Urinary bladder (tissue), 4 donors: Measurements from ENCODE around the gene SNTG2. TPM values are rescaled to one million over a fixed set of nuclear protein-coding genes. Genes with fewer than 3 reads are reported as not detected.

Experiments used
- DNase-seq: peaks from one replicate; pipeline ENCODE4 v3.0.0-alpha.2; 2015; ENCODE audit errors: extremely low spot score
- H3K27ac ChIP-seq: one replicate; pipeline ENCODE4 v1.5.1; 2013; ENCODE audit warnings: low read depth, mild to moderate bottlenecking, moderate library complexity
- H3K36me3 ChIP-seq: one replicate; pipeline ENCODE4 v1.6.1; 2013; ENCODE audit warnings: mild to moderate bottlenecking, moderate library complexity; ENCODE audit not compliant: insufficient read depth
- H3K4me1 ChIP-seq: one replicate; pipeline ENCODE4 v1.6.1; 2013; ENCODE audit warnings: mild to moderate bottlenecking, moderate library complexity; ENCODE audit not compliant: insufficient read depth
- H3K4me3 ChIP-seq: one replicate; pipeline ENCODE4 v1.5.1; 2013; ENCODE audit warnings: low read depth, low read length
- WGBS: extraction: QIAGEN DNeasy Blood & Tissue Kit; methylation state at CpG from one replicate; pipeline ENCODE4 v1.1.7; 2013; 5-methylcytosine and 5-hydroxymethylcytosine counted together
- polyA plus RNA-seq: library from polyadenylated mRNA; stranded (reverse); fragments of 200-250 nt; gene quantifications from one replicate; pipeline ENCODE4 v1.2.3, GENCODE V29; 2013
- total RNA-seq: library from RNA; depleted of rRNA; stranded (reverse); fragments of >200 nt; gene quantifications from one replicate; pipeline ENCODE4 v1.2.3, GENCODE V29; 2014
- donor health status: healthy with polysubstance abuse.
- donor health status: healthy.

SNTG2 gene
- total and polyA plus RNA-seq, 2 donors = 0.69 to 1.6 TPM

DNA sequence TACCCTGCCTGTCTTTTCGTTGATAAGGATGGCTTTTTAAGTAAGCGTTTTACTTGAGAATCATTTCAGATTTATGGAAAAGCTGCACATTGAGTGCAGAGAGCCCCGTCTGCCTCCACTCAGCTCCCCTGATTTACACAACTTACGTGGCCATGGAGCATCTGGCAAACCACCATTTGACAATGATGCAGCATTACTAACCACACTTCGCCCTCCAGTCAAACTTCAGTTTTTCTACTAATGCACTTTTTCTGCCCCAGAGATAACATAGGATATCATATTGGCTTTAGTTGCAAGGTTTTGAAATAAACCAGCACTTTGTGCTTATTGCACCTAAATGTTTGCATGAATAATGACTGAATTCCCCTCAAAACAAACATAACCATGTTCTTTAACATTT lies 297.5 kb downstream of the SNTG2 start:
- H3K4me1 ChIP-seq = no peaks in the 10 kb centered on the region
- DNase-seq = no peak
- WGBS = 28% methylated on average over 5 of the region's 5 CpGs
- no peak overlapping the region for H3K4me3 ChIP-seq
- H3K27ac ChIP-seq = no peak overlapping the region
- H3K36me3 ChIP-seq = no peaks in the 10 kb centered on the region

DNA sequence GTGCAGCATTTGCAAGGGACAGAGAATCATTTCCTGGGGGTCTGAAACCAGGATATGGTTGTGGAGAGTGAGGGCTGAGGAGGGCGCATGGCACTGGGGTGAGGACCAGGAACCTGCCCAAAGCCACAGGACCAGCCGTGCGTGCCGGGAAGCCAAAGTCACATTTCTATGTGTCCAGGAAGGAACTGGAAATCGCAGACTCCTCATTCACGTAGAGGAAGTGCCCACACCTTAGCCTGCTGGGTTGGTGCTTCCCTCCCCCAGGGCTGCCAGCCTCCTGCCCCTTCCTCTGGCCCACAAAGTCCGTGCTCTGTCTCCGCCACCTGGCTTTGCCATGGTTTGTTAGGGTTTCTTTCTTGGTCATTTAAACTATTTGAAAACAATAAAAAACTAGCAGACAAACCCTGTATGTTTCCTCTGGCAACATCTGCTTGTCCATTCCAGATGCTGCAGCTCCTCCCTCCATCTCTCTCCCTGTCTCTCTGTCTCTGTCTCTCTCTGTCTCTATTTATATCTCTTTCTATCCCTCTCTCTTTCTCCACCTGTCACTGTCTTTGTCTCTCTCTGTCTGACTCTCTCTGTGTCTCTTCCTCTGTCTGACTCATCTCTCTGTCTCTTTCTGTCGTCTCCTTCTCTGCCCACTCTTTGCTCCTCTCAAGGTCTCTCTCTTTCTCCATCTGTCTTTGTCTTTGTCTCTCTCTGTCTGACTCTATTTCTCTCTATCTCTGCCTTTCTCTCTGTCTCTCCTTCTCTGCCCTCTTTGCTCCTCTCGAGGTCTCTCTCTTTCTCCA lies 299.4 kb downstream of the SNTG2 start:
- H3K4me1 ChIP-seq = no peaks in the 10 kb centered on the region
- no peak overlapping the region for H3K4me3 ChIP-seq
- no peaks in the 10 kb centered on the region for H3K36me3 ChIP-seq
- WGBS = 62% methylated on average over 10 of the region's 10 CpGs
- DNase-seq = no peak
- H3K27ac ChIP-seq = no peak overlapping the region

DNA sequence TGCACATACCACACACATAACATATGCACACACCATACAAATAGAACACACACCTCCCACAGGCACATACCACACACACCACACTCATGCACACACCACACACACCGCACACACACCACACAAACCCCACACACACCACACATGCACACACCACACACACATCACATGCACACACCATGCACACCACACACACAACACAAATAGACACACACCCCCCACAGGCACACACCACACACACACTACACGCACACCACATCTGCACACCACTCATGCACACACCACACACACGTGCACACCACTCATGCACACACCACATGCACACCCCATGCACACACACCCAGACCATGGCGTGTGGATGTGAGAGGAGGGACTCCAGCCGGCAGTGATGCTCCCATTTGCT lies 300.9 kb downstream of the SNTG2 start:
- Histone ChIP-seq H3K4me3 (no peak overlapping the region), H3K36me3 (no peaks in the 10 kb centered on the region), H3K27ac (no peak overlapping the region), H3K4me1 (no peaks in the 10 kb centered on the region)
- 90% methylated on average over 5 of the region's 5 CpGs for WGBS
- no peak for DNase-seq

DNA sequence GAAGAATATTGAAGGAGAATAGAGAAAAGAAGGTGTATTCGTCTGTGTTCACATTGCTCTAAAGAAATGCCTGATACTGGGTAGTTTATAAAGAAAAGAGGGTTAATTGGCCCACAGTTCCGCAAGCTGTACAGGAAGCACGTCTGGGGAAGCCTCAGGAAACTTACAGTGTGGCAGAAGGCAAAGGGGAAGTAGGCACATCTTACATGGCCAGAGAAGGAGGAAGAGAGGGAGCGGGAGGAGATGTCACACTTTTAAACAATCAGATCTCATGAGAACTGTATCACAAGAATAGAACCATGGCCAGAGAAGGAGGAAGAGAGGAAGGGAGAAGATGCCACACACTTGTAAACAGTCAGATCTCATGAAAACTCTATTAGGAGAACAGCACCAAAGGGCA lies 303.0 kb downstream of the SNTG2 start:
- H3K4me1 ChIP-seq = no peaks in the 10 kb centered on the region
- no peak overlapping the region for H3K27ac ChIP-seq
- DNase-seq = no peak
- H3K4me3 ChIP-seq = no peak overlapping the region
- no peaks in the 10 kb centered on the region for H3K36me3 ChIP-seq
- 63% methylated on average over 4 of the region's 4 CpGs for WGBS

DNA sequence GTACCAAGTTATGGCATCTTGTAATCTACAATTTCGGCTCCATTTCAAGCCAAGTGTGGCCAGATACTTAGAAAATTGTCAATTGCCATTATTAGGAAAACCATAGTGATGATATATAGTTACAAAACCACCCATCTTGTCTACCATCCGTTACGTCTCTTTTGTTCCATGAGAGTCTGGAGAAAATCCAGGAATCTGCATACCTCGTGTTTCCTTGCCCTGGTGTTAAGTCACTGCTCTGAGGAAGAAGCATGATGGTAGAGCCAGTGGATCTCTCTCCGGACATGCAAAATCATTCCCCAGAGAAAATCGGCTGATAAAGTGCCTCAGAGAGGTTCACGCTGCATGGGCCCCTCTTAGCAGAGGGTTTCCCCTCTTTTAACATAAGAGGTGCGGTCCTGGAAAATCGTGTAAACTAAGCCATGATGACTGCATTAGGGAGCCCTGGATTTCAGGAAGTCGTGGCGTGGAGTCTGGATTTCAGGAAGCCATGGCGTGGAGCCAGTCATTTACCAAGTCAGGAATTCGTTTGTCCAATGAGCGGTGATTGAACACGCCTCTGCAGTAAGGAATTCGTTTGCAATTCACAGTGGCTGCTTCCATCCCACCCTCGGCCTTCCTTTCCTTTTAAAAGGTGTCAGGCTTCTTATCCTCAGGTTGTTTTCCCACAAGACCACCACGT lies 304.2 kb downstream of the SNTG2 start:
- no peaks in the 10 kb centered on the region for H3K36me3 ChIP-seq
- no peak overlapping the region for H3K4me3 ChIP-seq
- DNase-seq = no peak
- 69% methylated on average over 18 of the region's 18 CpGs for WGBS
- no peaks in the 10 kb centered on the region for H3K4me1 ChIP-seq
- H3K27ac ChIP-seq = no peak overlapping the region

DNA sequence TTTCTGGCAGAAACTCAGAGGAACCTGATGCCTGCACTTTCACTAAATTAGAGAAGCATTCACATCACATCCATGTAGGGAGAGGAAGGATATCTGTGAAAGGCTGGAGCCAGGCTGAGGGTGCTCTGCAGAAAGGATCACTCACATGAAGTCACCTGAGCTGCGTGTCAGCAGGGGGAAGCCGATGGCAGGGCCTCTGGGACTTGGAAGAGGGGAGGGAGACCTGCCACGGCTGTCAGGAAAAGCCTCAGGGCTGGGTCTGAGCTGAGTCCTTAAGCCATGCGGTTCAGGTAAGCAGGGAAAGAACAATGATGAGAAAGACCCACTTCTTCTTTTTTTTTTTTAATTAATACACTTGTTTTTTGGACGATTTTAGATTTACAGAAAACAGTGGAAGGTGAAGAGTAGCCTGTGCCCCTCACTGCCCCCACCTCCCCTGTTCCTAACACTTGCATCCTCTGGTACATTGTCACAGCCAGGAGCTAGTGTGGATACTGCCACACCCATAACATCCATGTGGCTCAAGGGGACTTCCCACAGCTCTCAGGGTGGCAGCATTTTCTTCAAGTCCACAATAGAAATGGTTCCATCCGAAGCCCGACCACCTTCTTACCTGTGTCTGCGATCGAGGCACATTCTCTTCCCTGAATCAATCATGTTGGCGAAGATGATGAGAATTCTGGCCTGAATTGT lies 306.1 kb downstream of the SNTG2 start:
- Histone ChIP-seq H3K4me1 (no peaks in the 10 kb centered on the region), H3K27ac (no peak overlapping the region), H3K4me3 (no peak overlapping the region), H3K36me3 (no peaks in the 10 kb centered on the region)
- 71% methylated on average over 10 of the region's 10 CpGs for WGBS
- no peak for DNase-seq

DNA sequence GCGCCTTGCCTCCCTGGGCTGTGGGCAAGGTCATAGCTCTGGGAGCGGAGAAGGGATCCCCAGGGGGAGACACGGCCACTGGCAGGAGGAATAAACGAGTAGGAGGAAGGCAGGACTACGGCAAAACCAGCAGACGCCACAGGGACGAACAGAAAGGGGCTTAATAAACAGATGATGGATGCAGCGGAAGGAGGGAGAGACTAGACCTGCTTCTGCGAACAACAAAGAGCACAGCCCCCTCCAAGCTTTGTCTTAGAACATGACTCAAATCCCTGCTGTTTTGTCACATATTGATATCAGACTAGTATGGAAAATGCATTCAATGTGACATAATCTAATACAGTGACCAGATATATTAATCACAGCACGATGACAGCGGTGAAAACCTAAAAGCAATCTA lies 306.7 kb downstream of the SNTG2 start:
- H3K36me3 ChIP-seq = no peaks in the 10 kb centered on the region
- WGBS = 72% methylated on average over 11 of the region's 11 CpGs
- no peak for DNase-seq
- H3K27ac ChIP-seq = no peak overlapping the region
- no peak overlapping the region for H3K4me3 ChIP-seq
- H3K4me1 ChIP-seq = no peaks in the 10 kb centered on the region

DNA sequence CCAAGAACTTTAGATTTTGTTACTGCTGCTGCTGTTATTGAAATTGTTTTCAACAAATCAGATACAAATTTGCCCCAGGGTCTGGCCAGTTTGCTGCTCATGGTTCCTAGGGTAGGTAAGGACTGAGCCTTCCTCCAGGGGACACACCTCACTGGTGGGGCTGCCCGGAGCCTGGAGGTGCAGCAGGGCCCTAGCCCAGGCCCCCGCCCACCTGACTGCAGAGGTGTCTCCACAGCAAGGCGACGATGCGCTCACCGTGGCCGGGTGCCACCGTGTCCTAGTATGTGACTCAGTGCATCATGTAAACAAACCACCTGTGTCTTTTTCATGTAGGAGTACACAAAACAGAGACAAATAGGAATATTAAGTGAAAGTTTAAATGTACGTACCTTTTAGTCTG lies 309.1 kb downstream of the SNTG2 start:
- no peaks in the 10 kb centered on the region for H3K4me1 ChIP-seq

DNA sequence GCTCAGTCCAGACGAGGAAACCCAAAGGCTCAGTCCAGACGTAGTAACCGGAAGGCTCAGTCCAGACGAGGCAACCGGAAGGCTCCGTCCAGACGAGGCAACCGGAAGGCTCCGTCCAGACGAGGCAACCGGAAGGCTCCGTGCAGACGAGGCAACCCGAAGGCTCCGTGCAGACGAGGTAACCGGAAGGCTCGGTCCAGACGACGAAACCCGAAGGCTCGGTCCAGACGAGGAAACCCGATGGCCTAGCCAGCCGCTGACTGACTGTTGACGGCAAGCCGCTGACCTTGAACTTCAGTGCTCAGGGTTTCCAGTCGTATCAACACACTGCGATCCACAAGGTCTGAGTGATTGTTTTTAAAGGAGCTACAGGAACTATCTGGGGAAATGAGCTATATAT lies 312.0 kb downstream of the SNTG2 start:
- DNase-seq = no peak
- WGBS = 85% methylated on average over 29 of the region's 29 CpGs
- no peaks in the 10 kb centered on the region for H3K4me1 ChIP-seq
- H3K36me3 ChIP-seq = no peaks in the 10 kb centered on the region
- H3K27ac ChIP-seq = no peak overlapping the region
- H3K4me3 ChIP-seq = no peak overlapping the region

More for the DNA sequence above, 309.1 kb downstream of the SNTG2 start:
- Histone ChIP-seq H3K27ac (no peak overlapping the region), H3K4me3 (no peak overlapping the region), H3K36me3 (no peaks in the 10 kb centered on the region)
- DNase-seq = no peak
- WGBS = 77% methylated on average over 9 of the region's 9 CpGs

DNA sequence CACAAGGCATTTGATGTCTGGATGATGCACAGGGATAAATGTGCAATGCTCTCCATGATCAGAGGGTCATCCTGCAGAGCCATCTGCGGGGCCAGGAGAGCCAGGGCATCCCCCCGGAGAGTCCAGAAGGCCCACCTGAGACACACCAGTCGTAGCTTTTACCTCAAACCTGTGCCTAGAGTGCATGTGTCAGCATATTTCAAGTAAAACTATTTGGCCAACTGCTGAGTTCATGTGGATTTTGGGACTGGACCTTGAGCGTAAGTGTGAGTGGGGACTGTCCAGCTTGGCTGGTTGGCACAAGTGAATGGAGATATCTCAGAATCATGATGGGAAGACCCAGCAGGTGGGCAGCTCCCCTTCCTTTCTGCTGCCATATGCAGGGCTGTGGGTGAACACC lies 314.8 kb downstream of the SNTG2 start:
- 84% methylated on average over 4 of the region's 4 CpGs for WGBS
- Histone ChIP-seq H3K36me3 (no peaks in the 10 kb centered on the region), H3K27ac (no peak overlapping the region), H3K4me3 (no peak overlapping the region), H3K4me1 (no peaks in the 10 kb centered on the region)
- DNase-seq = no peak

DNA sequence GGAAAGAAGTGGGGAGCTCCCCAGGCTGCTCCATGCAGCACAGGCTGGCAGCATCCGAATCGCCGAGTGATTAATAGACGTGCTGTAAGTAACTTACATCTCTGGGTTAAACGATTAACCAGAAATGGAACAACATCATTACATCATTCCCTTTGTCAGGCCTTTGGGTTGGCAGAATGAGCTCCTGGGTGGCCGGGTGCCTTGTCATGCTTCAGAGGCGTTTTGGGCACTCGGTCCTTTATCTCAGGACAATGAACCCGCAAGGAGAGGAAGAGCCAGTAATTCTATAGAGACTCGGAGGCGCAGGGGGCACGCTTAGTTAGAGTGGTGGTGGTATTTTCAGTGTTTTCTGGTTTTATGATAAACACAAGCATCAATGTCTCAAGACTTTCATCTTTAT lies 315.7 kb downstream of the SNTG2 start:
- no peaks in the 10 kb centered on the region for H3K4me1 ChIP-seq
- WGBS = 76% methylated on average over 12 of the region's 12 CpGs
- no peaks in the 10 kb centered on the region for H3K36me3 ChIP-seq
- no peak for DNase-seq
- H3K4me3 ChIP-seq = no peak overlapping the region
- no peak overlapping the region for H3K27ac ChIP-seq

DNA sequence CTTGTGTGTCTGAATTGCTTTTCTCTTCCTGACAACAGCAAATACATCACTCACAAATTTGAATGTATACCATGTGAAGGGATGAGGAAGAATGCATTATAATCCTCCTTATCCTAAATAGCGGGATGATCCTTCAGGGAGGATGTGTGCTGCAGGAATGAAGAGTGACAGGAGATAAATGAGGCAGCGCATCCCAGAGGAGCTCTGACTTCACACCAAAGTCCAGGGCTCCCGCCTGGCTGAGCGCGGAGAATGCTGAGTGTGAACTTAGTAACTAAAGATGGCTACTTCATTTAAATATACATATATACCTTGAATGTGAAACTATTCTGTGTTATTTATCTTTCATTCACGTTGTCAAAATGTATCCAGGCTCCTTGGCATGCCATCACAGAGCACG lies 317.4 kb downstream of the SNTG2 start:
- no peak overlapping the region for H3K27ac ChIP-seq
- 59% methylated on average over 7 of the region's 7 CpGs for WGBS
- H3K4me1 ChIP-seq = no peaks in the 10 kb centered on the region
- H3K36me3 ChIP-seq = no peaks in the 10 kb centered on the region
- no peak for DNase-seq
- no peak overlapping the region for H3K4me3 ChIP-seq

DNA sequence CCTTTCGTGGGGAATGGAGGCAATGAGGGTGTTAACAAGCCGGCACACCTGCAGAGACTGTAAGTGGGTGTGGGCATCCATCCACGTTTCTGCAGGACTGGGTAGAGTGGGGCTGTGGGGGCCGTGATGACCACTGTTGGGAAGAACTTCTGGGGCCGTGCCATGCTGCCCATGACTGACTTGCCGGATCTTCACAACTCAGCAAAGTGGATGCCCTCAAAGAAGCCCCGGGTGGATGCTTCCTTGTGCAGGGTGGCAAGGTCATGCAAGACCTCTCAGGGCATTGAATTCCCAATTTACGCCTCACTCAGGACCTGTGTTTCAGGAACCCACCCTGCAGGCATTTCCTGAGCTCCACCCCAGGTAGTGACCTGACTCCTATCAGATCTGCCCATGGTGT lies 319.2 kb downstream of the SNTG2 start:
- Histone ChIP-seq H3K36me3 (no peaks in the 10 kb centered on the region), H3K4me1 (no peaks in the 10 kb centered on the region), H3K27ac (no peak overlapping the region), H3K4me3 (no peak overlapping the region)
- WGBS = 58% methylated on average over 8 of the region's 8 CpGs
- no peak for DNase-seq

DNA sequence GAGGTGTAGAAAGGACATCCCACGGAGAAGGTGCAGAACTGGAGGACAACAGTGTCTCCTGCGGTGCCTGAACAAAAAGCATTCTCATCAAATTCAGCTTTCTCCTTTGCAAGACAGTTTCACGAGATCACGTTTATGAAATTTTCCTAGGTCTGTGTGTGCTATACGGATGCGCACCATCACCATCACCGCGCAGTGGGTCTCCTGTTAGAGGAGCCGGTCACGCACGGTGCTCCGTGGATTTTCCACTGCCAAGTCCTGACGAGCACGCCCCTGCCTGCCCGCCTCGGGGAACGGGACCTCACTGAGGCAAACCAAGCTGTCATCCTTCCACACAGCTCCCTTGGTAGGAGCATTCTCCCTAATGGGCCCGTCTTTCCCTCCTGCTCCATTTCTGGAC lies 322.2 kb downstream of the SNTG2 start:
- H3K4me1 ChIP-seq = no peaks in the 10 kb centered on the region
- no peak overlapping the region for H3K27ac ChIP-seq
- no peak overlapping the region for H3K4me3 ChIP-seq
- no peak for DNase-seq
- H3K36me3 ChIP-seq = no peaks in the 10 kb centered on the region
- 91% methylated on average over 18 of the region's 18 CpGs for WGBS
